ENCODE results near the gene PDCD11.

GRCh38 chr10:103452506-103453230, 56.2 kb downstream of the PDCD11 start:
- no peak for TF ChIP-seq CTCF (IDR thresholded peaks at IDR 0.05)
- no peak for TF ChIP-seq POLR2AphosphoS5 (IDR thresholded peaks at IDR 0.05)
- no peak for TF ChIP-seq POLR2A (IDR thresholded peaks at IDR 0.05)

All from prostate gland (tissue), 2 donors.